ENCODE data around the gene DNAJC28.
A peak's percentile ranks its signal among the peaks of the same experiment; 100 is the strongest.

The DNAJC28 gene

DNA sequence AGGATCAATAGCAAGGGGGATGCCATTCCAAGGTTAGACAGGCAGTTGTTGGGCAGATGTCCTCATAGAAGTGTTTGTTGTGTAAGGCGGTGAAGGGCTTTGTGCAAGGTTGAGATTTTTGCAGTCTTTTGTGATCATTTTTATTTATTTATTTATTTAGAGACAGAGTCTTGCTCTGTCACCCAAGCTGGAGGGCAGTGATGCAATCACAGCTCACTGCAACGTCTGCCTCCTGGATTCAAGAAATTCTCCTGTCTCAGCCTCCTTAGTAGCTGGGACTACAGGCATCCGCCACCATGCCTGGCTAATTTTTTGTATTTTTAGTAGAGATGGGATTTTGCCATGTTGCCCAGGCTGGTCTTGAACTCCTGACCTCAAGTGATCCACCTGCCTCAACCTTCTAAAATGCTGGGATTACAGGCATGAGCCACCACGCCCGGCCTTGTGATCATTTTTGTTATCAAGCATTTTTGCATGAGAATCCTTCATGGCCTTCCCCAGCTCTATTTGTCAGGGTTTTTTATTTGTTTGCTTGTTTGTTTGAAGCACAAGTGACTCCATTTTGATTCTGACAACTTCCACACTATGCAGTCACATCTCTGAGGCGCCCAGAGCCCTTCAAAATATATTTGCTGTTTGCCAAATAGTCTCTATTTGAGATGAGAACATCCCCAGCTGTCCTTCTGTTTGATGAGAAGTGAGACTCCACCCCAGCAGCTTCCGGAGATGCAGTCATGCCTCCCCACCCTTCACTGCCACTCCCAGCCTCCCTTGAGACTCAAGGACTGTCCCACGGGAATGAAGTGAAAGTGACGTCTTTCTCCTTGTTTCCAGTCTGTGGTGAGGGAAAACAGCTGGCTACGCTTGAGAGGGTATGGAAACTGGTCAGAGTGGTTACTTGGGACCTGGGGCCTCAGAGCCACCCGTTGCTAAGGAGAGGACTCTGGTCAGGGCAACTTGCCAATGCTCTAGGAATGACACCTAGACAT, 49.7 kb downstream of the DNAJC28 start (continued):
- TF ChIP-seq ZBTB20 (tag by site-specific recombination; IDR thresholded peaks at IDR 0.05) (no peak), KLF9 (tag by site-specific recombination; IDR thresholded peaks at IDR 0.05; ENCODE audit: low read depth) (peak; percentile 30; the same call in 1 of the 2 replicates), ZNF16 (tag by site-specific recombination; IDR thresholded peaks at IDR 0.05; ENCODE audit: low read depth) (no peak), ZNF223 (tag by site-specific recombination; IDR thresholded peaks at IDR 0.05) (no peak), ZFP69B (tag by site-specific recombination; IDR thresholded peaks at IDR 0.05) (no peak), KLF7 (tag by site-specific recombination; IDR thresholded peaks at IDR 0.05; ENCODE audit: borderline replicate concordance) (0 out of 2 replicates have a peak, but pooled peaks have one; percentile 83), ZNF747 (tag by site-specific recombination; IDR thresholded peaks at IDR 0.05) (no peak), RBAK (tag by site-specific recombination; IDR thresholded peaks at IDR 0.05) (no peak), ZNF214 (tag by site-specific recombination; IDR thresholded peaks at IDR 0.05; ENCODE audit: borderline replicate concordance) (no peak), ZNF391 (tag by site-specific recombination; IDR thresholded peaks at IDR 0.05; ENCODE audit: borderline replicate concordance, low read depth) (no peak), ZNF596 (tag by site-specific recombination; IDR thresholded peaks at IDR 0.05) (no peak), ZNF792 (tag by site-specific recombination; IDR thresholded peaks at IDR 0.05) (no peak), ZNF610 (tag by site-specific recombination; IDR thresholded peaks at IDR 0.05; ENCODE audit: borderline replicate concordance) (no peak)
- TF ChIP-seq, protein P1, sequence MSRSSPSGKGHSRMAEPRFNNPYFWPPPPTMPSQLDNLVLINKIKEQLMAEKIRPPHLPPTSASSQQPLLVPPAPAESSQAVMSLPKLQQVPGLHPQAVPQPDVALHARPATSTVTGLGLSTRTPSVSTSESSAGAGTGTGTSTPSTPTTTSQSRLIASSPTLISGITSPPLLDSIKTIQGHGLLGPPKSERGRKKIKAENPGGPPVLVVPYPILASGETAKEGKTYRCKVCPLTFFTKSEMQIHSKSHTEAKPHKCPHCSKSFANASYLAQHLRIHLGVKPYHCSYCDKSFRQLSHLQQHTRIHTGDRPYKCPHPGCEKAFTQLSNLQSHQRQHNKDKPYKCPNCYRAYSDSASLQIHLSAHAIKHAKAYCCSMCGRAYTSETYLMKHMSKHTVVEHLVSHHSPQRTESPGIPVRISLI (tag by site-specific recombination; IDR thresholded peaks at IDR 0.05) = no peak
- TF ChIP-seq, protein P2, sequence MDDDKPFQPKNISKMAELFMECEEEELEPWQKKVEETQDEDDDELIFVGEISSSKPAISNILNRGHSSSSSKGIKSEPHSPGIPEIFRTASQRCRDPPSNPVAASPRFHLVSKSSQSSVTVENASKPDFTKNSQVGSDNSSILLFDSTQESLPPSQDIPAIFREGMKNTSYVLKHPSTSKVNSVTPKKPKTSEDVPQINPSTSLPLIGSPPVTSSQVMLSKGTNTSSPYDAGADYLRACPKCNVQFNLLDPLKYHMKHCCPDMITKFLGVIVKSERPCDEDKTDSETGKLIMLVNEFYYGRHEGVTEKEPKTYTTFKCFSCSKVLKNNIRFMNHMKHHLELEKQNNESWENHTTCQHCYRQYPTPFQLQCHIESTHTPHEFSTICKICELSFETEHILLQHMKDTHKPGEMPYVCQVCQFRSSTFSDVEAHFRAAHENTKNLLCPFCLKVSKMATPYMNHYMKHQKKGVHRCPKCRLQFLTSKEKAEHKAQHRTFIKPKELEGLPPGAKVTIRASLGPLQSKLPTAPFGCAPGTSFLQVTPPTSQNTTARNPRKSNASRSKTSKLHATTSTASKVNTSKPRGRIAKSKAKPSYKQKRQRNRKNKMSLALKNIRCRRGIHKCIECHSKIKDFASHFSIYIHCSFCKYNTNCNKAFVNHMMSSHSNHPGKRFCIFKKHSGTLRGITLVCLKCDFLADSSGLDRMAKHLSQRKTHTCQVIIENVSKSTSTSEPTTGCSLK (tag by site-specific recombination; IDR thresholded peaks at IDR 0.05) = no peak
- TF ChIP-seq, protein P3, sequence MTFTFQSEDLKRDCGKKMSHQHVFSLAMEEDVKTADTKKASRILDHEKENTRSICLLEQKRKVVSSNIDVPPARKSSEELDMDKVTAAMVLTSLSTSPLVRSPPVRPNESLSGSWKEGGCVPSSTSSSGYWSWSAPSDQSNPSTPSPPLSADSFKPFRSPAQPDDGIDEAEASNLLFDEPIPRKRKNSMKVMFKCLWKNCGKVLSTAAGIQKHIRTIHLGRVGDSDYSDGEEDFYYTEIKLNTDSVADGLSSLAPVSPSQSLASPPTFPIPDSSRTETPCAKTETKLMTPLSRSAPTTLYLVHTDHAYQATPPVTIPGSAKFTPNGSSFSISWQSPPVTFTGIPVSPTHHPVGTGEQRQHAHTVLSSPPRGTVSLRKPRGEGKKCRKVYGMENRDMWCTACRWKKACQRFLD (tag by site-specific recombination; IDR thresholded peaks at IDR 0.05) = no peak
- TF ChIP-seq, protein P4, sequence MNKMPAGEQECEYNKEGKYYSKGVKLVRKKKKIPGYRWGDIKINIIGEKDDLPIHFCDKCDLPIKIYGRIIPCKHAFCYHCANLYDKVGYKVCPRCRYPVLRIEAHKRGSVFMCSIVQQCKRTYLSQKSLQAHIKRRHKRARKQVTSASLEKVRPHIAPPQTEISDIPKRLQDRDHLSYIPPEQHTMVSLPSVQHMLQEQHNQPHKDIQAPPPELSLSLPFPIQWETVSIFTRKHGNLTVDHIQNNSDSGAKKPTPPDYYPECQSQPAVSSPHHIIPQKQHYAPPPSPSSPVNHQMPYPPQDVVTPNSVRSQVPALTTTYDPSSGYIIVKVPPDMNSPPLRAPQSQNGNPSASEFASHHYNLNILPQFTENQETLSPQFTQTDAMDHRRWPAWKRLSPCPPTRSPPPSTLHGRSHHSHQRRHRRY (tag by site-specific recombination; IDR thresholded peaks at IDR 0.05) = no peak
- TF ChIP-seq, protein P5, sequence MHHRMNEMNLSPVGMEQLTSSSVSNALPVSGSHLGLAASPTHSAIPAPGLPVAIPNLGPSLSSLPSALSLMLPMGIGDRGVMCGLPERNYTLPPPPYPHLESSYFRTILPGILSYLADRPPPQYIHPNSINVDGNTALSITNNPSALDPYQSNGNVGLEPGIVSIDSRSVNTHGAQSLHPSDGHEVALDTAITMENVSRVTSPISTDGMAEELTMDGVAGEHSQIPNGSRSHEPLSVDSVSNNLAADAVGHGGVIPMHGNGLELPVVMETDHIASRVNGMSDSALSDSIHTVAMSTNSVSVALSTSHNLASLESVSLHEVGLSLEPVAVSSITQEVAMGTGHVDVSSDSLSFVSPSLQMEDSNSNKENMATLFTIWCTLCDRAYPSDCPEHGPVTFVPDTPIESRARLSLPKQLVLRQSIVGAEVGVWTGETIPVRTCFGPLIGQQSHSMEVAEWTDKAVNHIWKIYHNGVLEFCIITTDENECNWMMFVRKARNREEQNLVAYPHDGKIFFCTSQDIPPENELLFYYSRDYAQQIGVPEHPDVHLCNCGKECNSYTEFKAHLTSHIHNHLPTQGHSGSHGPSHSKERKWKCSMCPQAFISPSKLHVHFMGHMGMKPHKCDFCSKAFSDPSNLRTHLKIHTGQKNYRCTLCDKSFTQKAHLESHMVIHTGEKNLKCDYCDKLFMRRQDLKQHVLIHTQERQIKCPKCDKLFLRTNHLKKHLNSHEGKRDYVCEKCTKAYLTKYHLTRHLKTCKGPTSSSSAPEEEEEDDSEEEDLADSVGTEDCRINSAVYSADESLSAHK (tag by site-specific recombination; IDR thresholded peaks at IDR 0.05) = no peak
